ENCODE data around the gene PLA2G4E. TPM values are rescaled to one million over a fixed set of nuclear protein-coding genes. Genes with fewer than 3 reads are reported as not detected.

Gene PLA2G4E
- total and polyA plus RNA-seq, 2 experiments from 2014 or later = 0.06 TPM; not detected in 1

DNA sequence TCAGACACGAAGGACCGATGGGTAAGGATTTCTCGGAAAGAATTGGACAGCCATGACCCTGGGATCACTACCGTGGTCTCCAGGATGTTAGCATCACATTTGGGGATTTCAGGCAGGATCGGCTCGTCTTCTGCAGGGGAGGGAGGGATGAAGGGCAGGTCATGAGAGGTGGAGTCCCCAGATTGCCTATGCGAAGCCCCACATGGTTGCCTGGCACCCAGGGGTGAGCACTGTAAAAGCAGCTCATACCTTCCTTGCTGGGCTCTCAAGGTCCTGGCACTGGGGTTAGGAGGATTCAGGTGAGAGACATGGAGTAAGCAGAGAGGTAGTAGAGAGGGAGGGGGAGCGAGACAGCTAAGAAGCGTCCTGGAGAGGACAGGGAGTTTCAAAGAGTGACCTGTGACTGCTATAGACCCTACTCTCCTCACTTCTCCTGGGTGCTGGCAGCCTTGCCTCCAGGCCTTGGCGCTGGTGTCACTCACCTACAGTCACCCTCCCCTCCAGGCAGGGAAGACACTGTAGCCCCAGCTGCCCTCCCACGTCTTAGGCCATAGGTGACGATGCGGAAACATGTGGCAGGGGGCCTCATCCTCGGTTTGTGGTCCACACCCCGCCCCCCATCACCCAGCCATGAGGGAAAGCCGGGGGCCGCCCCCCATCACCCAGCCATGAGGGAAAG lies 33.5 kb downstream of the PLA2G4E start:
- Histone ChIP-seq H3K27me3 (no peaks in the 10 kb centered on the region), H3K36me3 (no peaks in the 10 kb centered on the region), H3K27ac (no peak overlapping the region), H3K9me3 (ENCODE audit: low read depth) (no peaks in the 10 kb centered on the region), H3K4me3 (no peak overlapping the region), H3K4me1 (ENCODE audit: low read depth) (peaks cover 4% of the 10 kb centered on the region)
- DNase-seq (ENCODE audit: low read depth in 1 of 2, low spot score in 1 of 2) = no peak
- TF ChIP-seq CTCF (IDR thresholded peaks at IDR 0.05; ENCODE audit: low read depth, low read length) = no peak

- no peak for DNase-seq (ENCODE audit: low read depth in 1 of 2, low spot score in 1 of 2)
- Histone ChIP-seq H3K27ac (no peak overlapping the region), H3K4me3 (no peak overlapping the region), H3K27me3 (no peaks in the 10 kb centered on the region), H3K9me3 (ENCODE audit: low read depth) (no peaks in the 10 kb centered on the region), H3K36me3 (no peaks in the 10 kb centered on the region), H3K4me1 (ENCODE audit: low read depth) (peaks cover 9% of the 10 kb centered on the region)
- no peak for TF ChIP-seq CTCF (IDR thresholded peaks at IDR 0.05; ENCODE audit: low read depth, low read length)
Observed at GRCh38 chr15:41985236-41986160, 35.3 kb downstream of the PLA2G4E start.

DNA sequence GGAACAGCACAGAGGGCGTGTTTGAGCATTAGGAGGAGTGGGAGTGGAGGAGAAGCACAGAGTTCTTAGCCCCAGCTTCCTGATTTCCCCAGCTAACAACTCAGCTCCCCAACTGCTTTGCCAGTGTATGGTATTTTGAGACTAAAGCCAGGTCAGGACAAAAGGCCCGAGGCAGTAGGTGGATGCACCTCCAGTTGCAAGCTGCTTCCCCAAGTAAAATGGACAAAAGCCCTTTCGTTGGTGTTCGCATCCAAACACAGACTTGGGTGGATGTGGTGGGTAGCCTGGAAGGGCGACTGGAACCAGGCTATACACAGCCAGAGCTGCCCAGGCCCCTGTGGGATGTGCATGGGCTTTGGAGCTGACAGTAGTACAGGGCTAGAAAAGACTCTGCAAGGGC lies 36.2 kb downstream of the PLA2G4E start:
- no peaks in the 10 kb centered on the region for H3K27me3 ChIP-seq
- TF ChIP-seq CTCF (IDR thresholded peaks at IDR 0.05; ENCODE audit: low read depth, low read length) = no peak
- H3K9me3 ChIP-seq (ENCODE audit: low read depth) = no peaks in the 10 kb centered on the region
- no peak for DNase-seq (ENCODE audit: low read depth in 1 of 2, low spot score in 1 of 2)
- peaks cover 9% of the 10 kb centered on the region for H3K4me1 ChIP-seq (ENCODE audit: low read depth)
- H3K4me3 ChIP-seq = no peak overlapping the region
- H3K27ac ChIP-seq = no peak overlapping the region
- H3K36me3 ChIP-seq = no peaks in the 10 kb centered on the region

DNA sequence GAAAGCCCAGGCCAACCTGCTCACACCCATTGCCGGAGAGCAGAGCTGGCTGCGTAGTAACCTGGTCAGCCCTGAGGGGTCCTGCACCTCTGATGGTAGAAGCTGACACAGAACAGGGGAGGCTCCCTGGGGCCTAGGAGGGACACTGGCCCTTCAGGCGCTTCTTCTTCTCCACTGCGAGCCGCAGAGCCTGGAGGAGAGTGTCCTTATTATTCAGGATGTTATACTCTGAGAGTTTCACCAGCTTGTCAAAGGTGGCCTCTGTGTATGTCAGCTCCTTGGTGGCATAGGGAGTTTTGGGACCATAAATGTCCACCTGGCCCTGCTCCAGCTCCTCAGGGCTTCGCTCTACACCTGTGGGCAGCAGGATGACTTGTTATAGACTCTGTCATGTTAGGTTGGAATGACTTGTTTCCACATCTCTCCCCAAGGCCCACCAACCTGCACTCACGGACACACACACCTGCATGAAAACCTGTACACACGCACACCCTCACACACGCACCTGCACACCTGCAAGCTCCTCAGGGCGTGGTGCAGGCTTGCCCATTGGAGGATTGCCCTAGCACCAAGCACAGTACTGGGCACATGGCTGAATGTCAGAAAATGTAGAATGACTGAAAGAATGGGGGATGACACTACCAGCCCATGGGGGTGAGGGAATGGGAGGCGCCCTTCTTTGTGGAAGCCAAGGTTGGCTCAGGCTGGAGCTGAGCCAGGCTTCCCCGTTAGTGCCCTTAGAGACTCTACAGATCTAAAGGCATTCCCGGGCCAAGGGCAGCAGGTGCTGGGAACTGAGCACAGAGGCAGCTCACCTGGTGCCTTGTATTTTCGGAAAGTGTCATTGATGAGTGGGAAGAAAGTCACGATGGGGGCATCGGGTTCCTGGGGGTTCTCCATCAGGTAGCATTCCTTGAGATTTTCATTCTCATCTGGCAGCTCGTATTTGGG lies 36.9 kb downstream of the PLA2G4E start:
- Histone ChIP-seq H3K9me3 (ENCODE audit: low read depth) (no peaks in the 10 kb centered on the region), H3K27ac (no peak overlapping the region), H3K4me3 (no peak overlapping the region), H3K27me3 (no peaks in the 10 kb centered on the region), H3K36me3 (no peaks in the 10 kb centered on the region), H3K4me1 (ENCODE audit: low read depth) (peaks cover 9% of the 10 kb centered on the region)
- TF ChIP-seq CTCF (IDR thresholded peaks at IDR 0.05; ENCODE audit: low read depth, low read length) = no peak
- no peak for DNase-seq (ENCODE audit: low read depth in 1 of 2, low spot score in 1 of 2)

DNA sequence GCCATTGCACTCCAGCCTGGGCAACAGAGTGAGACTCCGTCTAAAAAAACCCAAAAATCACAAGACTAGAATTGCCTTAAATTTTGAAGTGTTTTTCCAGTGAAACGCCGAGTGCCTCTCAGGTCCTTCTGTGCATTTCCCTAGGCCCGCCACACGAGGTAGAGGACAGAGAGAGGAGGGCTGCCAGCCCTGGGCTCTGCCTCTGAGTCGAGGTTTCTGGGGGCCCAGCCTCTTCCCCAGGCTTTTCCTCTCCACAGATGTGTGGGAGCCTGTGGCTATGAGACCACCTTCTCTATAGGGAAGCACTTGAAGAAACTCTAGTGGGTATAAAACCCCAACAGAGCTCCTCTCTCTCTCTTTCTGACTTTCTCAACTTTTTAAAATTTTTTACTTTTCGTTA lies 37.6 kb downstream of the PLA2G4E start:
- no peaks in the 10 kb centered on the region for H3K9me3 ChIP-seq (ENCODE audit: low read depth)
- H3K27ac ChIP-seq = no peak overlapping the region
- H3K4me1 ChIP-seq (ENCODE audit: low read depth) = peaks cover 9% of the 10 kb centered on the region
- DNase-seq (ENCODE audit: low read depth in 1 of 2, low spot score in 1 of 2) = no peak
- H3K27me3 ChIP-seq = no peaks in the 10 kb centered on the region
- H3K36me3 ChIP-seq = no peaks in the 10 kb centered on the region
- TF ChIP-seq CTCF (IDR thresholded peaks at IDR 0.05; ENCODE audit: low read depth, low read length) = no peak
- no peak overlapping the region for H3K4me3 ChIP-seq

Measured in cardiac muscle cell (in vitro differentiated cells and primary cell).